ENCODE data around the gene HSPA5.
"Not testable (repeated sequence)": the region's sequence is repeated elsewhere in the genome, so short reads cannot be mapped to it uniquely, and the experiment has no call there.

Gene HSPA5

DNA sequence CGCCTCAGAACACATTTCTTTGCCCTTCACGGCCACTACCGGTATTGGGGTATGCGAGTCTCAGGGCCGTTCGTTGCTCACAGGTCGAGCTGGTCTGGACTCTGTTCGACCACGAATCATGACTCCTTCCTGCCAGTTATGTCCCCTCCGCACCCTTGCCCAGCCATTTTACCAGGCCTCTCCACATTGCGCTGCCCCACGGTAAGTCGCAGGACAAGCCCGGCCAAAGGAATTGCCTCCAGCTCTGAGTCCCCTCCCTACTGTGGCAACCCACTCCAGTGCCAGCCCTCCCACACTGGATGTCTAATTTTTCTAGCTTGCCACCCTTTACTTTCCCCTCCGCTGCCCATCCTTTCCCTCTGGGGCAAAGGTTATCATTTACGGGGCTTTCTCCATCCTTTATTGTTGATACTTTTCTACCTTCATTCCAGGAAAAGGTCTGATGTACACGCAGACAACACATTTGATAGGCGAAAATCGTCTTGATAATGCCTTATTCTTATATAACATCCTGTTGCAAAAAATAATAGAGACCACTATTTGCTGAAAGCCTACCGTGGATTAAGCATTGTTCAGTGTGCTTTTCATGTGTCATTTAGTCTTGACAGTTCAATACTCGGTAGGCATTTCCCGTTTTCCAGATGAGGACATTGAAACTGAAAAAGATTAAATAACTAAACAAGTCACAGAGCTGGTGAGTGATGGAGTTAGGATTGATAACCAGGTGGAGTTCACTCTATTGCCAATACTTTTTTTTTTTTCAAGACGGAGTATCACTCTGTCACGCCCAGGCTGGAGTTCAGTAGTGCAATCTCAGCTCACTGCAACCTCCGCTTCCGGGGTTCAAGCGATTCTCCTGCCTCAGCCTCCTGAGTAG, 958 bp upstream of the HSPA5 start:
- peak overlapping the region; percentile 100 for H3K4me3 ChIP-seq (ENCODE audit: insufficient read length, low read depth)
- TF ChIP-seq SUZ12 (IDR thresholded peaks at IDR 0.05; ENCODE audit: extremely low read depth, insufficient read depth, insufficient read length), result no peak
- TF ChIP-seq YY1 (IDR thresholded peaks at IDR 0.05; ENCODE audit: insufficient read depth, insufficient read length), result no peak
- TF ChIP-seq ZNF274 (IDR thresholded peaks at IDR 0.05; ENCODE audit: low read depth, low read length), result no peak
- no peak for DNase-seq (ENCODE audit: low read depth, low spot score)
- H3K9me3 ChIP-seq (ENCODE audit: insufficient read depth, low read length), result no peaks in the 10 kb centered on the region
- H3K27me3 ChIP-seq (ENCODE audit: insufficient read depth, insufficient read length), result no peaks in the 10 kb centered on the region
- H3K4me1 ChIP-seq (ENCODE audit: insufficient read depth, insufficient read length), result no peaks in the 10 kb centered on the region
- peak overlapping the region; percentile 98 for H3K9ac ChIP-seq (ENCODE audit: insufficient read length, low read depth)
- peaks cover 38% of the 10 kb centered on the region for H3K36me3 ChIP-seq (ENCODE audit: insufficient read depth, insufficient read length, low read length)

DNA sequence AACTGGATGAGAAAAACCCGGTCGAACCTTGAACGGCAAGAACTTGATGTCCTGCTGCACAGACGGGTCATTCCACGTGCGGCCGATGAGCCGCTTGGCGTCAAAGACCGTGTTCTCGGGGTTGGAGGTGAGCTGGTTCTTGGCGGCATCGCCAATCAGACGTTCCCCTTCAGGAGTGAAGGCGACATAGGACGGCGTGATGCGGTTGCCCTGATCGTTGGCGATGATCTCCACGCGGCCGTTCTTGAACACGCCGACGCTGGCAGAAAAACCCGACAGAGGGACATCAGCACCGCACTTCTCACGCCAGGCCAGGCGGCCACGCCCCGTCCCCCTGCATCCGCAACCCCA, 519 bp downstream of the HSPA5 start:
- DNase-seq (ENCODE audit: low read depth, low spot score), result no peak
- H3K36me3 ChIP-seq (ENCODE audit: insufficient read depth, insufficient read length, low read length), result peaks cover 52% of the 10 kb centered on the region
- no peaks in the 10 kb centered on the region for H3K27me3 ChIP-seq (ENCODE audit: insufficient read depth, insufficient read length)
- peak overlapping the region; percentile 100 for H3K4me3 ChIP-seq (ENCODE audit: insufficient read length, low read depth)
- H3K4me1 ChIP-seq (ENCODE audit: insufficient read depth, insufficient read length), result no peaks in the 10 kb centered on the region
- peak overlapping the region; percentile 96 for H3K9ac ChIP-seq (ENCODE audit: insufficient read length, low read depth)
- TF ChIP-seq ZNF274 (IDR thresholded peaks at IDR 0.05; ENCODE audit: low read depth, low read length), result no peak
- no peak for TF ChIP-seq SUZ12 (IDR thresholded peaks at IDR 0.05; ENCODE audit: extremely low read depth, insufficient read depth, insufficient read length)
- no peak for TF ChIP-seq YY1 (IDR thresholded peaks at IDR 0.05; ENCODE audit: insufficient read depth, insufficient read length)
- H3K9me3 ChIP-seq (ENCODE audit: insufficient read depth, low read length), result no peaks in the 10 kb centered on the region

DNA sequence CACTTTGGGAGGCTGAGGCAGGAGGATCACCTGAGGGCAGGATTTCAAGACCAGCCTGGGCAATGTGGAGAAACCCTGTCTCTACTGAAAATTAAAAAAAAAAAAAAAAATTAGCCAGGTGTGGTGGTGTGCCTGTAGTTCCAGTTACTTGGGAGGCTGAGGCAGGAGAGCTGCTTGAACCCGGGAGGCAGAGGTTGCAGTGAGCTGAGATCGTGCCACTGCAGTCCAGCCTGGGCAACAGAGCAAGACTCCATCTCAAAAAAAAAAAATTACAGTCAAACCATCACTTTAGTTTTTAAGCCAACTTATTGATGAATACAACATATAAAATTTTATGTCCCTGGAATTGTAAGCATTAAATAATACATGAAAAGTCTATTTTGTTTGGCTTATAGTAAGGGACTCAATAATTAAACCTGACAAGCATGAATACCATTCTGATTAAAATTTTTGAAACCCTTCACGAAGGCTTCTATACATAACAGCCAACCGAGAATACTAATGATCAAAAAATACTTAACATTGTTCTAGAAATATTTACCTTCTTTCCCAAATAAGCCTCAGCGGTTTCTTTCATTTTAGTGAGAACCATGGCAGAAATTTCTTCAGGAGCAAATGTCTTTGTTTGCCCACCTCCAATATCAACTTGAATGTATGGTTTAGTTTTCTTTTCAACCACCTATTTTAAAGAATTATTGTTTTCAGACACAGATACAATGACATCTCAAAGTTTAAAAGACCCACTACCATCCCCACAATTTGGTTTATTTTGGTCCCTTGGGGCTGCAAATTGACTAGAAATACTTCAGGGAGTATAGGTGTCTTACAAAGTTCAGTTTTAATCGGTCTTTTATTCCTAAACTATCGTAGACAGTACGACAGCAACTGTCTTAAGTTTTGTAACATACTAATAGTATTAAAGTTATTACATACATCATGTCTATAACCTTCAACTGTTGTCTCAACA, 1.2 kb downstream of the HSPA5 start:
- H3K9ac ChIP-seq (ENCODE audit: insufficient read length, low read depth), result peak overlapping the region; percentile 96
- H3K36me3 ChIP-seq (ENCODE audit: insufficient read depth, insufficient read length, low read length), result peaks cover 59% of the 10 kb centered on the region
- no peak for DNase-seq (ENCODE audit: low read depth, low spot score)
- peaks cover under 1% of the 10 kb centered on the region for H3K4me1 ChIP-seq (ENCODE audit: insufficient read depth, insufficient read length)
- no peaks in the 10 kb centered on the region for H3K27me3 ChIP-seq (ENCODE audit: insufficient read depth, insufficient read length)
- H3K4me3 ChIP-seq (ENCODE audit: insufficient read length, low read depth), result peak overlapping the region; percentile 100
- TF ChIP-seq ZNF274 (IDR thresholded peaks at IDR 0.05; ENCODE audit: low read depth, low read length) (no peak), YY1 (IDR thresholded peaks at IDR 0.05; ENCODE audit: insufficient read depth, insufficient read length) (no peak), SUZ12 (IDR thresholded peaks at IDR 0.05; ENCODE audit: extremely low read depth, insufficient read depth, insufficient read length) (no peak)
- no peaks in the 10 kb centered on the region for H3K9me3 ChIP-seq (ENCODE audit: insufficient read depth, low read length)

DNA sequence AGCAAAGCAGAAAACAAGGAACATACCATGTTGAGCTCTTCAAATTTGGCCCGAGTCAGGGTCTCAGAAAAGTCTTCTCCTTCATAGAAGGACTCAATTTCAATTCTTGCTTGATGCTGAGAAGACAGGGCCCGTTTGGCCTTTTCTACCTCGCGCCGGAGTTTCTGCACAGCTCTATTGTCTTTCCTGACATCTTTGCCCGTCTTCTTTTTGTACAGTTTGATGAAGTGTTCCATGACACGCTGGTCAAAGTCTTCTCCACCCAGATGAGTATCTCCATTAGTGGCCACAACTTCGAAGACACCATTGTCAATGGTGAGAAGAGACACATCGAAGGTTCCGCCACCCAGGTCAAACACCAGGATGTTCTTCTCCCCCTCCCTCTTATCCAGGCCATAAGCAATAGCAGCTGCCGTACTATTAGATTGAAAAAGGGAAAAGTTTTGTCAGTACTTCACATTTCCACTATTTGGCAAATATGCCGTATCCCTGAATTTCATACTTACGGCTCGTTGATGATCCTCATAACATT, 2.2 kb downstream of the HSPA5 start:
- Histone ChIP-seq H3K4me3 (ENCODE audit: insufficient read length, low read depth) (peak overlapping the region; percentile 11), H3K4me1 (ENCODE audit: insufficient read depth, insufficient read length) (peaks cover 3% of the 10 kb centered on the region), H3K9me3 (ENCODE audit: insufficient read depth, low read length) (no peaks in the 10 kb centered on the region), H3K36me3 (ENCODE audit: insufficient read depth, insufficient read length, low read length) (peaks cover 65% of the 10 kb centered on the region), H3K9ac (ENCODE audit: insufficient read length, low read depth) (no peak overlapping the region), H3K27me3 (ENCODE audit: insufficient read depth, insufficient read length) (no peaks in the 10 kb centered on the region)
- no peak for DNase-seq (ENCODE audit: low read depth, low spot score)
- TF ChIP-seq ZNF274 (IDR thresholded peaks at IDR 0.05; ENCODE audit: low read depth, low read length) (no peak), YY1 (IDR thresholded peaks at IDR 0.05; ENCODE audit: insufficient read depth, insufficient read length) (no peak), SUZ12 (IDR thresholded peaks at IDR 0.05; ENCODE audit: extremely low read depth, insufficient read depth, insufficient read length) (no peak)

DNA sequence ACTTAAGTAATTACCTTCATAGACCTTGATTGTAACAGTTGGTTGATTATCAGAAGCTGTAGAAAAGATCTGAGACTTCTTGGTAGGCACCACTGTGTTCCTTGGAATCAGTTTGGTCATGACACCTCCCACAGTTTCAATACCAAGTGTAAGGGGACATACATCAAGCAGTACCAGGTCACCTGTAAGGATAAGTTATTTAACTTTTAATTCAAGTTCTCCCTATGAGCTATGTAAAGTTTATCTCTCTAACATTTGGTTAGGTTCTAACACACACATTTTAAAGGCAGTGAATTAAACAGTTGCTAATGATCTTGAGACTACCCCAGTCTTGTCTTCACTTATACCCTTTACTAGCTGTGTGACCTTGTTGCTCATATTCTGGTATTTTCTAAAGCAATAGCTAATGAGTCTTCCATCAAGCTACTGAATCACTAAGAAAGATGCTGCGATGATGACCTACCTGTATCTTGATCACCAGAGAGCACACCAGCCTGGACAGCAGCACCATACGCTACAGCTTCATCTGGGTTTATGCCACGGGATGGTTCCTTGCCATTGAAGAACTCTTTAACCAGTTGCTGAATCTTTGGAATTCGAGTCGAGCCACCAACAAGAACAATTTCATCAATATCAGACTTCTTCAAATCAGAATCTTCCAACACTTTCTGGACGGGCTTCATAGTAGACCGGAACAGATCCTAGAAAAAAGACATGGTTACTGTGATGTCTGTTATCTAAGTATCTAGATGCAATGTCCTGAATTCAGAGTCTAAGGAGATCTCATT, 2.8 kb downstream of the HSPA5 start:
- TF ChIP-seq SUZ12 (IDR thresholded peaks at IDR 0.05; ENCODE audit: extremely low read depth, insufficient read depth, insufficient read length) (no peak), YY1 (IDR thresholded peaks at IDR 0.05; ENCODE audit: insufficient read depth, insufficient read length) (no peak), ZNF274 (IDR thresholded peaks at IDR 0.05; ENCODE audit: low read depth, low read length) (no peak)
- peaks cover 3% of the 10 kb centered on the region for H3K4me1 ChIP-seq (ENCODE audit: insufficient read depth, insufficient read length)
- peaks cover 72% of the 10 kb centered on the region for H3K36me3 ChIP-seq (ENCODE audit: insufficient read depth, insufficient read length, low read length)
- H3K9me3 ChIP-seq (ENCODE audit: insufficient read depth, low read length), result no peaks in the 10 kb centered on the region
- H3K4me3 ChIP-seq (ENCODE audit: insufficient read length, low read depth), result no peak overlapping the region
- no peaks in the 10 kb centered on the region for H3K27me3 ChIP-seq (ENCODE audit: insufficient read depth, insufficient read length)
- H3K9ac ChIP-seq (ENCODE audit: insufficient read length, low read depth), result no peak overlapping the region
- no peak for DNase-seq (ENCODE audit: low read depth, low spot score)

DNA sequence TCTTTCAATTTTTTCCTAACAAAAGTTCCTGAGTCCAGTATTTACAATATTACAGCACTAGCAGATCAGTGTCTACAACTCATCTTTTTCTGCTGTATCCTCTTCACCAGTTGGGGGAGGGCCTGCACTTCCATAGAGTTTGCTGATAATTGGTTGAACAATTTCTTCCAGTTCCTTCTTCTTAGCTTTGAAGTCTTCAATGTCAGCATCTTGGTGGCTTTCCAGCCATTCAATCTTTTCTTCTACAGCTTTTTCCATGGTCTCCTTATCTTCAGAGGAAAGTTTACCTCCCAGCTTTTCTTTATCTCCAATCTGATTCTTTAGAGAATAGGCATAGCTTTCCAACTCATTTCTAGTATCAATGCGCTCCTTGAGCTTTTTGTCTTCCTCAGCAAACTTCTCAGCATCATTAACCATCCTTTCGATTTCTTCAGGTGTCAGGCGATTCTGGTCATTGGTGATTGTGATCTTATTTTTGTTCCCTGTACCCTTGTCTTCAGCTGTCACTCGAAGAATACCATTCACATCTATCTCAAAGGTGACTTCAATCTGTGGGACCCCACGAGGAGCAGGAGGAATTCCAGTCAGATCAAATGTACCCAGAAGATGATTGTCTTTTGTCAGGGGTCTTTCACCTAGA, 4.5 kb downstream of the HSPA5 start:
- not testable (repeated sequence) for H3K9ac ChIP-seq (ENCODE audit: insufficient read length, low read depth); H3K4me1 ChIP-seq (ENCODE audit: insufficient read depth, insufficient read length); H3K9me3 ChIP-seq (ENCODE audit: insufficient read depth, low read length); H3K4me3 ChIP-seq (ENCODE audit: insufficient read length, low read depth); DNase-seq (ENCODE audit: low read depth, low spot score); H3K27me3 ChIP-seq (ENCODE audit: insufficient read depth, insufficient read length)
- peaks cover 77% of the 10 kb centered on the region for H3K36me3 ChIP-seq (ENCODE audit: insufficient read depth, insufficient read length, low read length)

Data from NT2/D1 (cell line).